22Rv1 (cell line): Measurements from ENCODE around the gene KCMF1.

Experiments used
- CTCF ChIP-seq: fragments of 450-650 bp; IDR thresholded peaks from 2 replicates; pipeline ENCODE4 v1.5.1; 2017; ENCODE audit warnings: mild to moderate bottlenecking
- ZFX ChIP-seq: fragments of 450-650 bp; IDR thresholded peaks from 2 replicates; pipeline ENCODE4 v1.6.1; 2017; ENCODE audit warnings: antibody characterized with exemption, borderline replicate concordance

DNA sequence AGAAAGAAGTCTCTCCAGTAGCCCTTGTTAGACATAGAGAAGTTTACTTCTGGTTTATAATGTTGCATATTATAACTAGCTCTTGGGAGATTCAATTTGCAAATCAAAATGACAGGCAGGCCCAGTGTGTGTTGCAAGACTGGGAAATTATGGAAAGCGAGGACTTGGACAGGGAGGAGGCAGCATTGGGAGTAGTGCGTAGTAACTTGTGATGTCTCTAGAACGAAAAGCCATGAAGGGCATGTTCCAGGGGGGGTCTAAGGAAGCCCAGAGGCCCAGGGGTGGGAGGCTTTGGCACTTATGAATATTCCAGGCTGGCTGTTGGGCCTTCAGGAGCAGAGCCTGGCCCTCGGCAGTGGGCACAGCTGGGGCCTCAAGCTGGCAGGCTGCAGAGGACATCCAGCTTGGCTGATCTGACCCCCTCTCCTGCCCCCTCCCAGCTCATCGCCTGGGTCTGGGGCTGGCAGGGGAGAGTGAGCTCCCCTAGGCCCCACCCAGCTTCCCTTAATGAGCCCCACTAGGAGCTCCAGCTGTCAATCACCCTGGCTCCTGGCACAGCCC is 107.0 kb downstream of the KCMF1 start:
- TF ChIP-seq CTCF (no peak), ZFX (no peak)
